ENCODE results near the gene PARP15. TPM values are rescaled to one million over a fixed set of nuclear protein-coding genes. Genes with fewer than 3 reads are reported as not detected.

Gene PARP15
- total and polyA plus RNA-seq, 2 of the 4 experiments (the other 2 are of a cell fraction) = 0.10 TPM; not detected in 1

- DNase-seq (no peak), ATAC-seq (ENCODE audit: low read depth) (no peak)
- no TSS peak for BruUV-seq (replicated peaks)
- Histone ChIP-seq H3K27me3 (ENCODE audit: control insufficient read depth, insufficient read depth, low read length) (peaks cover 49% of the 10 kb centered on the region), H4K8ac (ENCODE audit: low read depth in 2 of 2, low read length in 2 of 2) (no peak overlapping the region), H3K27ac (ENCODE audit: insufficient read depth, low read length) (no peak overlapping the region), H3K79me1 (ENCODE audit: low read depth in 1 of 2, low read length in 2 of 2) (no peaks in the 10 kb centered on the region), H2BK15ac (ENCODE audit: low read depth, low read length) (no peak overlapping the region), H2AFZ (replicated peaks; ENCODE audit: low read length, poor library complexity) (no peak overlapping the region), H3K9ac (ENCODE audit: low read depth, low read length) (no peak overlapping the region), H3K9me1 (ENCODE audit: insufficient read depth, low read length) (no peaks in the 10 kb centered on the region), H3K4me2 (ENCODE audit: low read depth, low read length) (no peak overlapping the region), H3K18ac (ENCODE audit: low read depth, low read length) (no peak overlapping the region), H3K56ac (ENCODE audit: extremely low read depth, insufficient read depth, low read length) (no peak overlapping the region), H3K23ac (ENCODE audit: low read depth, low read length) (no peak overlapping the region), H2BK20ac (ENCODE audit: low read depth, low read length) (no peak overlapping the region), H3K4ac (ENCODE audit: low read depth, low read length) (no peak overlapping the region), H2BK5ac (ENCODE audit: low read depth, low read length, poor library complexity, severe bottlenecking) (no peak overlapping the region), H4K20me1 (ENCODE audit: insufficient read depth, low read length) (no peaks in the 10 kb centered on the region), H2AK9ac (replicated peaks; ENCODE audit: low read depth, low read length, poor library complexity) (no peak overlapping the region), H3K9me3 (ENCODE audit: control insufficient read depth, insufficient read depth, low read length) (no peaks in the 10 kb centered on the region), H4K5ac (ENCODE audit: low read depth, low read length) (no peak overlapping the region), H2AK5ac (ENCODE audit: low read depth, low read length) (no peak overlapping the region), H3K4me3 (ENCODE audit: insufficient read depth, low read depth, low read length) (no peak overlapping the region), H2BK120ac (ENCODE audit: low read depth, low read length) (no peak overlapping the region), H4K91ac (ENCODE audit: insufficient read depth, low read depth, low read length) (no peak overlapping the region), H3K36me3 (ENCODE audit: control insufficient read depth, insufficient read depth, low read length) (no peaks in the 10 kb centered on the region), H3K4me1 (ENCODE audit: control insufficient read depth, insufficient read depth, low read length) (no peaks in the 10 kb centered on the region), H3K14ac (replicated peaks; ENCODE audit: low read depth, low read length) (no peak overlapping the region)
- TF ChIP-seq CEBPB (IDR thresholded peaks at IDR 0.05; ENCODE audit: low read depth, low read length) (no peak), SMC3 (IDR thresholded peaks at IDR 0.05; ENCODE audit: low read depth, low read length) (no peak), CTCF (conservative IDR thresholded peaks at IDR 0.05; ENCODE audit: low read depth, low read length) (no peak), RAD21 (IDR thresholded peaks at IDR 0.05; ENCODE audit: low read length) (no peak), FOS (IDR thresholded peaks at IDR 0.05; ENCODE audit: low read depth, low read length) (no peak), MAFK (IDR thresholded peaks at IDR 0.05; ENCODE audit: low read depth, low read length) (no peak), MAZ (IDR thresholded peaks at IDR 0.05; ENCODE audit: borderline replicate concordance, low read depth, low read length) (no peak), MXI1 (IDR thresholded peaks at IDR 0.05; ENCODE audit: borderline replicate concordance, low read depth, low read length) (no peak), CHD1 (IDR thresholded peaks at IDR 0.05; ENCODE audit: low read depth, low read length) (no peak), NFE2L2 (IDR thresholded peaks at IDR 0.05; ENCODE audit: low read depth, low read length) (no peak), BHLHE40 (IDR thresholded peaks at IDR 0.05; ENCODE audit: low read depth, low read length) (no peak), ELK1 (IDR thresholded peaks at IDR 0.05; ENCODE audit: borderline replicate concordance, low read depth, low read length) (no peak)
- ChIA-PET CTCF (interaction anchor here (1.1 kb wide), 1 partner anchor 11 kb away, joined by 6 read pairs; no protein-coding TSS in a partner anchor), POLR2A (ENCODE audit: unreplicated experiment) (no interaction called here)
- dilution Hi-C loops (cut with HindIII; ENCODE audit: low sequenced_read_pairs, unreplicated experiment) (no loop called here), in situ Hi-C loops (cut with MboI; ENCODE audit: low sequenced_read_pairs) (no loop called here), intact Hi-C loops (cut with micrococcal nuclease) (no loop called here)
- no CpG with 5 or more reads among the region's 1 CpG for WGBS, 2 experiments (ENCODE audit: extremely low coverage in 2 of 2, insufficient read length in 1 of 2)
Measured at GRCh38 chr3:122629763-122630162, 52.3 kb downstream of the PARP15 start.
